HG03139 (cell line): ENCODE measurements around the gene S1PR2.
"Not testable (repeated sequence)": the region's sequence is repeated elsewhere in the genome, so short reads cannot be mapped to it uniquely, and the experiment has no call there.

Experiments used
- ATAC-seq: cut with Tn5 transposase; IDR thresholded peaks from one replicate; pipeline ENCODE4 v1.9.1; 2021; ENCODE audit not compliant: unreplicated experiment

S1PR2 gene

GRCh38 chr19:10254244-10254643 lies 23.1 kb upstream of the S1PR2 start:
- ATAC-seq: no peak

DNA sequence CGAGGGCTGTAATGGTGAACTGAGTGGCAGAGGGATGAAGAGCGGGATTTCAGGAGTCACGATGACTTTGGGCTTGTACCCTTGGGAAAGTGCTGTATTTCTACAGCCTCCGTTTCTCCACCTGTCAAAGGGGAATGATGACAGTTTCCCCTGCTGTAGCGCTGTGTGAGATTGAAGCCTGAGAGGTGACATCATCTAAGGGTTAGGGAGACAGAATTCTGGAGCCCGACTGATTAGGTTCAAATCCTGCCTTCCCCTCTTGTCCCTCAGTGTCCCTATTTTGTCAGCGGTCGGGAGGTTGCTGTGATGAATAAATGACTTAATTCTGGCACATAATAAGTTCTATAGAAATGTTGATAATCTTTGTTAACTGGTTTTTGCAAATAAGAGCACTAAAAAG lies 21.6 kb upstream of the S1PR2 start:
- no peak for ATAC-seq

DNA sequence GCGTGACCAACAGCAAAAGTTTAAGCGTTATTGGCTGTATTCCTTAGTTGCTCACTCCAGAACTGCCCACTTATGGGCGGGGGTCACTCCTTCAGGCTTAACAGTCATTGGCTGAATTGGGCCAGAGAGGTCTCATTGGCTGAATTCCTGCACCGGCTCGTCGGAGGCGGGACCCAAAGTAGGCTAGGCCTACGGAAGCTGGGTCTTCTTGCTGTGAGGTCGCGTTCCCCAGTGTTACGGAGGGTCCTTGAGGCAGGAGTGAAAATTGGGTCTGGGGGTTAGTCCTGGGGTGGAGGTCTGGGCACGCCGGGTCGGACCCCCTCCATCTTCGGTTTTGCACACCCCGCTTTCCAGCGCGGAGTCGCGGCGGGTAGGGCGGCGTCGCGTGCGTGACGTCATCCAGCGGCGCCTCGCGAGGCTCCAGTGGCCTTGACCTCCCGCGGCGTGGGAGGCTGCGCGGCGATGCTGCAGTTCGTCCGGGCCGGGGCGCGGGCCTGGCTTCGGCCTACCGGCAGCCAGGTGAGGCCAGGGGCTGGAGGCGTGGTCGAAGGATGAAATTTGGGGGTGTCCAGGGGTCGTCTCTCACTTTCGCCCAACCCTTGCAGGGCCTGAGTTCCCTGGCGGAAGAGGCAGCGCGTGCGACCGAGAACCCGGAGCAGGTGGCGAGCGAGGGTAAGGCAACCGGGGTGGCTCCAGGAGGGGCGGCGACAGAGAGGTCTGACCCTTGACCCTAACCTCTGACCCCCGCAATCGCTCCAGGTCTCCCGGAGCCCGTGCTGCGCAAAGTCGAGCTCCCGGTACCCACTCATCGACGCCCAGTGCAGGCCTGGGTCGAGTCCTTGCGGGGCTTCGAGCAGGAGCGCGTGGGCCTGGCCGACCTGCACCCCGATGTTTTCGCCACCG lies 20.9 kb upstream of the S1PR2 start, which contains the start of gene MRPL4:
Gene MRPL4 (plus strand): TSS at position 423 of the 903 bp plus-strand sequence. CDS start 40 bp downstream, at position 463.
- peak; percentile 87 for ATAC-seq

DNA sequence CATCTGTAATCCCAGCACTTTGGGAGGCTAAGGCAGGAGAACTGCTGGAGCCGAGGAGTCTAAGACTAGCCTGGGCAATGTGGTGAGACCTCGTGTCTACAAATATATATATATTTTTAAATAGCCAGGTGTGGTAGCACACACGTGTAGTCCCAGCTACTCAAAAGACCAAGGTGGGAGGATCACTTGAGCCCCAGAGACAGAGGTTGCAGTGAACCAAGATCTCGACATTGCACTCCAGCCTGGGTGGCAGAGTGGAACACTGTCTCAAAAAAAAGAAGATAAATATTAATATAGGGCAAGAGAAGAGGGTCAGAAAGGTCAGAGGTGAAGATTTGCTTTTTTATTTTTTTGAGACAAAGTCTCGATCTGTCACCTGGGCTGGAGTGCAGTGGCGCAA lies 15.4 kb upstream of the S1PR2 start:
- no peak for ATAC-seq

DNA sequence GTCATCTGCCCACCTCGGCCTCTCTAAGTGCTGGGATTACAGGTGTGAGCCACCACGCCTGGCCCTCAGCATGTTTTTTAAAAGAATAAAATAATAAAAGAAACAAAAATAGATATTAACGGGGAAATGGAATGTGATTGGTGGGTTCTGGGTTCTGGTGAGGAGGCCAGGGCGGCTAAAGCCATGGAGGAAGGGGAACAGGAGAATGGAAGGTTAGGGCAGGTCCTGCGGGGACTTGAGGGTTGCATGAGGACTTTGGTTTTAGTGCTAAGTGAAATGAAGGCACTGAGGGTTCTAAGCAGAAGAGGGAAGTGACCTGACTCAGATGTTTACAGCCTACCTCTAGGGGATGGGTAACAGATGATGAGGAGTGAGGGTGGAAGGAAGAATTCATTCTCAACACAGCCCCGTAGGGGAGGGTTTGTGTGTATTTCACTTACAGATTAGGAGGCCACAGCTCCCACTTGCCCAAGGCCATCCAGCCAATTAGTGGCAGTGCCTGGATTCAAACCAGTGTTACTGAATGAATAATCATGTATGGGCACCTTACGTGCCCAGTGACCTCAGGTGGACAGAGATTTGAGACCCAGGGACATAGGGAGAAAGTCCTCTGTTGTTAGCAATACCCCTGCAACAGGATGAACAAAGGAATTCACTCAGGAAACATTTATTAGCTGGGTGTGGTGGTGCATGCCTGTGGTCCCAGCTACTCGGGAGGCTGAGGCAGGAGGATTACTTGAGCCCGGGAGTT lies 14.2 kb upstream of the S1PR2 start:
- no peak for ATAC-seq

DNA sequence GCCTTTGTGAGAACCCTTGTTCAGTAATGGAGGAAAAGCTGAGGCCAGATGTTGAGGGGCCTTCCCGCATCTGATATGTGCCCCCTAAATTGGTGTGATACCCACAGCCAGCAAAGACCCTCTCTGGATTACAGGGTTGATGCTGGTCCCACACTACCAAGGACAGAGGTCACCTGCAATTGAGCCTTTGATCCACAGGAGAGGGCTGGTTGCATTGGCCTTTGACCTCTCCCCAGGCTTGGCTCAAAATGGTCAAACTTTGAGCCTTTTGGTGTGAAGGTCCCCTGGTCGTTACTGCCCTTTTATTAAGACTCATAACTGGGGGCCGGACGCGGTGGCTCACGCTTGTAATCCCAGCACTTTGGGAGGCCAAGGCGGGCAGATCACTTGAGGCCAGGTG lies 12.5 kb upstream of the S1PR2 start:
- ATAC-seq: no peak

GRCh38 chr19:10241826-10242449 lies 10.8 kb upstream of the S1PR2 start:
- ATAC-seq: not testable (repeated sequence)

DNA sequence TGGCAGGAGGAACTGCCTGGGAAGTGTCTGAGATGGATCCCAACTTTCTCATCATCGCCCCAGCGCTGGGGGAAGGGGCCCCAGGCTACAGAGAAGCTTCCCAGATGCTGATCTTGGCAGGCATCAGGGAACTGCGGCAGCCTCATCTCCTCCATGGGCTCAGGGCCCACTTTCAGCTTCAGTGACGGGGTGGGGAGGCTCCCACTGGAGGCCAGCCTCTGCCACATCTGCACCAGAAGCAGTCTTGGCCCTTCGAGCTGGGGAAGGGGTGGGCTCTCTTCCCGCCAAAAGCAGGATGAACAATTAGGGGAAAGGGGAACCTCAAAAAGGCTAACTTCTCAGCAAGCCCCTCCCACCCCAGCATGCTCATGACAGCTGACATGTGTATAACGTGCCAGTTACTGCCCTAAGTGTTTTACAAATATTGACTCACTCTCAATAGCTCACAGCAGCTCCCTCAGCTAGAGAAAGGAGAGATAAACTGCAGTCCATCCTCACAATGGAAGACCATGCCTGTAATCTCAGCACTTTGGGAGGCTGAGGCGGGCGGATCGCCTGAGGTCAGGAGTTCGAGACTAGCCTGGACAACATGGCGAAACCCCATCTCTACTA lies 7.1 kb upstream of the S1PR2 start:
- no peak for ATAC-seq

DNA sequence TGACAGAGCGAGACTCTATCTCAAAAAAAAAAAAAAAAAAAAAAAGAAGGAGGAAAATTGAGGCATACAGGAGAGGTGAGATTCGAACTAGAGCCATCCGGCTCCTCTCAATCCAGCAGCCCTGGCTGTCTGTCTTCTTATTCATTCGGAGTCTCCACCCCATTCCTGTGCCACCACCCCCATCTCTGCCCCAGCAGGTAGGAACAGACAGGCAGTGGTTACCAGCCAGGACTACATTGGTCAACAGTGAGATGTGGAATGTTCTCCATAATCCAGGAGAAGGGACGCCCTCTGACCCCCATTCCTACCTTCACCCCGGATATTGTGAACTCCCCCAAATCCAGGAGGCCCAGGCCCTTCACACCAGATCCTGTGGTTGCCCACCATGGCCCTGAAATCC lies 6.6 kb upstream of the S1PR2 start:
- no peak for ATAC-seq

- ATAC-seq: not testable (repeated sequence)
Measured at GRCh38 chr19:10235409-10235808, 4.3 kb upstream of the S1PR2 start.

- no peak for ATAC-seq
Measured at GRCh38 chr19:10235003-10235402, 3.9 kb upstream of the S1PR2 start.

GRCh38 chr19:10233946-10234345 lies 2.8 kb upstream of the S1PR2 start:
- no peak for ATAC-seq

DNA sequence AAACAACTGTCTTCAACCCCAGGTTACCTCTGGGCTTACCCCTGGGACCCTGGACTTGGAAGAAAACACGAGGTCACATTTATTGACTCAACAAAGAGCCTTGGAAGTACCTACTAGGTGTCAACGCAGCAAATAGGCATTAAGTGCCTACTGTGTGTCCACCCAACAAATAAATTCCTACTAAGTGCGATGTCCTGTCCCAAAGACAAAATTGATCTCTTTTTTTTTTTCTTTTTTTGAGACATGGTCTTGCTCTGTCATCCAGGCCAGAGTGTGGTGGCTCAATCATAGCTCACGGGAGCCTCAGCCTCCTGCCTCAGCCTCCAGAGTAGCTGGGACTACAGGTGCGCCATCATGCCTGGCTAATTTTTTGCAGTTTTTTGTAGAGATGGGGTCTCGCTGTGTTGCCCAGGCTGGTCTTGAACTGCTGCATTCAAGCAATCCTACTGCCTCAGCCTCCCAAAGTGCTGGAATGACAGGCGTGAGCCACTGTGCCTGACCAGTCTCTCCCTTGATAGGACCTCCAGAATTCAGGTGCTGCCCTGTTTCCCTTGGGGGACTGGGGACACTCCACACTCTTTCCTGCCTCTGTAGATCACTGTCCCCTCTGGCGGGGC lies 589 bp upstream of the S1PR2 start:
- ATAC-seq: no peak

DNA sequence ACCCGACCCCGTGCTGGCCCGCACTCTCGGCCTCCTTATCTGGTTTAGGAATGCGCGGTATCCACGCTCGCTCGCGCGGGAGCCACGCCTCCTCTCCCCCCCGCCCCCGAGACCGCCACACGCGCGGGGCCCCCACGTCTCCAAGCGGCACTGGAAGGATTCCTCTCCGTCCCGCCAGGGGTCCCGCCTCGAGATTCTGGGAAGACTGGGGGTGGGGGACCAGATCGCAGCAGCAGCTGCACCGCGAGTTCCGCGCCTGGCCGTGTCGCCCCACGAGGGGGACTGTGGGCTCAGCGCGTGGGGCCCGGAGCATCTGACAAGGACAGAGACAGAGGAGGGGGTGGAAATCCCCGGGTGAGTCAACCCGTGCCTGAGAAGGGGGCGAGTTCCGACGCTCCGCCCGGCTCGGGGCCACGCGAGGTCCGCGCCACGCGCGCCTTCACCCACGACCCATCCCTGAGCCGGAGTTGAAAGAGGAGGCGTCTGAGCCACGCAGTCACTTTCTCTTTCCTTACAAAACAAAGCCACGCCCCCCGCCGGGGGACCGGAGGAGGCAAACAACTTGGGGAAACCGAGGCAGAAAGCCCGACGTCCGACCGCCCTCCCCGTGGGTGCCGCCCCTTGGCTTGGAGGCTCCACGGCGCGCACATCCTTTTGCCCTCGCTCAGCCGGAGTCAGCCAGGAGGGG lies 814 bp downstream of the S1PR2 start:
- ATAC-seq: no peak

- no peak for ATAC-seq
Measured at GRCh38 chr19:10228920-10229319, 2.2 kb downstream of the S1PR2 start.

DNA sequence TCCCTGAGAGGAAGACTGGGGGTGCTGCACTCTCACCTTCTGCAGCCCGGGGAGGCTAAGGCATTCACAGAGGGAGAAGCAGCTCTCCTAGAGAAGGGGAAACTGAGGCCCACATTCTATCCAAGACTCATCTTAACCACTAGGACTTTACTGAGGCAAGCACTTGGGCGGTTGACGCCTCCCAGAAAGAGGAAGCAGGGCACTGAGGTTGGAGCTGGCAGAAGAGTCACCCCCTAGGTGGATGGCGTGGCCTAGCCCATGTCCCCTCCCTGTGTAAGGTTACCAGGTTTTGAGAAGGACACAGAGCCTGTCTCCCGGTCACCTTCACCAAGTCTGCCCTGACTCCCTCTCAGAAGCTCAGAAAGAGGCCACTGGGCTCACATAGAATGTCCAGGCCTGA lies 2.7 kb downstream of the S1PR2 start:
- no peak for ATAC-seq

DNA sequence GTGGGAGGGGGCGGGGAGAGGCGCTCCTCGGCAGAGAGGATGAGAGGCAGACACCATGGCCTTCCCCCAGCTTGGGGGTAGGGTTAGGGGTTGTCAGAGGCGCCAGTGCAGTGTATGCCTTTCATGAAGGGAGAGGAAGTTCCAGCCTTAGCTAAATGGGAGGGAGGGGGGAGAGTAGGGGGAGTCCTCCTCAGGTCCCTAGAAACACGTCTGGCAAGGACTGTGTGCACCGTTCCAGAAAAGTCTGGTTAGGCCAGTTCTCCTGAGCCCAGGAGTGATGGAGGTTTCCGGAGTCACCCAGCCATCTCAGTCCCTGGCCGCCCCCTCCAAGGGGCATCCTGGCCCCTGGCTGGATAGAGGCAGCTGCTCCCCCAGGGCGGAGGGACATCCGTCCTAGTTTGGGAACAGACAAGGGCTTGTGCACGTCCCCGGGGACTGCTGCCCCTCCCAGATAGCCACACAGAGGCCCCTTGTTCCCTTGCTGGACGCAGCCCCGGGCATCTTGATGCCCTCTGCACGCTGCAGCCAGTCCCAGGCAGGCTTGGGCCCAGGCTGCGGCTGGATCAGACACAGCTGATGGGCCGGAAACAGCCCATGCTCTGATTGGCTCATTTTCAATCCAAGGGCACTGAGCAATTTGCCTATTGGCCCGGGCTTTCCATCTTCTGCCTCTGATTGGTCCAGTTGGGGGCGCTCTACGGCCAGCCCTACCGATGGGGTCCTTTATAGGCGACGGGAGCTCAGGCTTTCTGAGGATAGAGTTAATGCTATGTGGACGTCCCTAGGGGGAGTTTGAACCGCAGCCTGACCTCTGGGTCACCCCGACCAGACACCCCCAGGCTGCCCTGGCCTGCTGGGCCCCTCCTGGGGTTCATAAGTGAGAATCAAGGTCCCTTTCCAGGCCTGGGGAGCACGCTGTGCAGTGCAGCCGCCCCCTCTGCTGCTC lies 3.8 kb downstream of the S1PR2 start:
- no peak for ATAC-seq

DNA sequence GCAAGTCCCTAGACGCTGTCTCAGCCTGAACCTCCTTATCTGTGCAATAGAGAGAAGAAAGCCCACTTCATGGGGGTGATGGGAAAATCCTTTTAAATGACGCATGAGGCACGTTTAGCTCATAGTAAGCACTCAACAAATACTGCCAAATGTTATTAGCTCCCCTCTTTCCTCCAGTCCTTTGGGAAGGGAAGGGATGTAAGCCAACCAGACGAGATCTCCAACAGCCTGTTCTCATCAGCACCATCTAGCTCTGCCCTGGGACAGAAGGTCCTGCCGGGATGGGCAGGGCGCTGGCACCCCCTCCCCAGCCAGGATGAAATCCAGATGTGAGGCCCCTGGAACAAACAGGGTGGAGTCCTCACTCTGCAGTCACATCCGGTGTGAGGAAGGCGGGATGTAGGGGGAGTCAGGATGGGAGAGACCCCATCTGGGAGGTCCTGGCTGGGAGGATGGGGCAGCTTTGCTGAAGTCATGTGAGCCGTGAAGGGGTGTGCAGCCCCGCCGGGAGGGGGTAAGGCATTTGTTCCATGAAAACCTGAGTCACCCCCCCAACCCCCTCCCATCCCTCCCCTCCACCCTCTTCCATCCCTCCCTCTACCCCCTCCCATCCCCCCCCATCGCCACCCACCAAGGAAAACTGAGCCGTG lies 4.6 kb downstream of the S1PR2 start:
- no peak for ATAC-seq

DNA sequence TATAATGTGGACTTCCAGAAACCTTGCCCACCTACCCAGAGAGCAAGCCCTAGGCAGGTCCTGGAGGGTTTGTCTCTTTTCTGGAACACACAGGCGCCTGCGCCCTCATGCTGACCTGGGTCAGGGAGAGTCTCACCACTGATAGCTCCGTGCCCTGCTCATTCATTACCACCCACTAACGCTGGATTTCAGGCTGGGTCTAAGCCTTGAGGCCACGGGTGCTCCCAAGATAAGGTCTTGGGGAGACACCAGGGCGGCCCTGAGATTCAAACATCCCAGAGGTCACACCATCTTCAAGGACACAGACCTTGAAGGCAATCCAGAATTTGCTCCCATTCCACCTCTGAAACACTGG lies 5.1 kb downstream of the S1PR2 start:
- ATAC-seq: no peak
